Stromal cell of bone marrow (primary cell): Measurements from ENCODE around the gene BBS7.

Source experiments
- DNase-seq: peaks from one replicate; pipeline ENCODE4 v3.0.0-alpha.2; 2012; ENCODE audit warnings: low read depth

Gene BBS7

GRCh38 chr4:121790976-121791375, 79.3 kb downstream of the BBS7 start:
- no peak for DNase-seq

GRCh38 chr4:121789960-121790829, 80.1 kb downstream of the BBS7 start:
- DNase-seq, result peak; percentile 53

DNA sequence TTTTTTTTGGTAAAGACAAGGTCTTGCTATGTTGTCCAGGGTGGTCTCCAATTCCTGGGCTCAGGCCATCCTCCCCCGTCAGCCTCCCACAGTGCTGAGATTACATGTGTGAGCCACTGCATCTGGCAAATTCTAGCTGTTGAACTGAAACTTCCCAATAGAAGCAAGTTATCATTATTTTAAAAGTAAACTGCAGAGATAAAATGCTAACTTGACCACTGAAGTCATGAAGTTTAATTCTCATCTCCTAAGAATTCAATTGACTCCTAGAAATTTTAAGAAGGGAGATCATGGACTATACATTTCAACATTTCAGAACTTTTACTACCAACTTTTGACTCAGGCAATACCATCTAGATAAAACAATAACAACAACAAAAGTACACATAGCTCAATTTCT, 80.8 kb downstream of the BBS7 start:
- DNase-seq, result no peak

DNA sequence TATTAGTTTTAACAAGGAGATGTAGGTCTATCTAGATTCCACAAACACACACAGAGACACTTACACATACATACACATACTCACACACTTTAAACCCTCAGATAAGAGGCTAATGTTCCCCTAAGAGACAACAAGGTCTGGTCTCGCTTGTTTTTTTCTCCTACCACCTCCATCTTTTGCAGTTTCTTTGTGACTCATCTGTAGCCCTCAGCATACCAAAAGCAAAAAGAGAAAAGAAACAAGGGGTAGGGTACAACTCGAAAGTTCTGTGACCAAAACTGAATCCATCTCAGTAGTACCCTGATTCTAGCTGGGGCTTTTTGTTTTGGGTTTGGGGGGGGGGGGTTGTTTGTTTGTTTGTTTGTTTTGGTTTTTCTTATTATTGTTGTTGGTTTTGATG, 81.4 kb downstream of the BBS7 start:
- DNase-seq, result no peak

DNA sequence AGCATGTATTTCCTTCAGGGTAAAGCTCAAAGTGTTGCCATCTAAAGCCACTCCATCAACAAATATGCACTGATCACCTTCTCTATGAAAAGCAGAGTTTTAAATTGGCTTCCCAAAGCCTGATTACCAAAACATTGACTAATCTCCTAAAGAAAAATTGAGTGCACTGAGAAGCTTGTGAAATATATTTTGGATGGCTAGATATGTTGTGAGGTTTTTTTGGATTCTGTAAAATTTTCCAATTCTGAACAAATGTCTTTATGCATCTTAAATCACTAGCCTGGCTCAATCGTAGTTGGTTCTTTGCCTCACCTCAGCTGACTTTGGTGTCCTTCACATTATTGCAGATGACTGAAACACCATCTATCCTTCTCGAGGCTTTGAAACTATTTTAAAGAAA, 84.1 kb downstream of the BBS7 start:
- DNase-seq, result no peak

DNA sequence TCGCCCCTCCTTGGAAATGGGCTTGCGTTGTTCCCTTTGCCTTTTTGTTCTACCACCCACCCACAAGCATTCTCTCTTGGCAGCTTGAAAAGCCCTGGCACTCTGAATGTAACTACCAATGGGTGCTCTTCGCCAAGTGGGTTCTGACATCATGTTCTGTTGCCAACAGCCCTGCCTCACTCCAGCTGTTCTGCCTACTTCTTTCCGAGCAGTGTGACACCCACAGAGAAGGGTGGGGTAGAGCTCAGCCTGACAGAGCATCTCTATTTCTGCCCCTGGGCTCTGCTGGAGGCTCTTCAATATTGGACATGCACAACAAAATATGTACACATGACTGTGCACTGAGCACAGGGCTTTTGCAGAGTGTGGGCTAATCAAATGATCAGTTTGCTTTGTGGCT, 84.8 kb downstream of the BBS7 start:
- no peak for DNase-seq

DNA sequence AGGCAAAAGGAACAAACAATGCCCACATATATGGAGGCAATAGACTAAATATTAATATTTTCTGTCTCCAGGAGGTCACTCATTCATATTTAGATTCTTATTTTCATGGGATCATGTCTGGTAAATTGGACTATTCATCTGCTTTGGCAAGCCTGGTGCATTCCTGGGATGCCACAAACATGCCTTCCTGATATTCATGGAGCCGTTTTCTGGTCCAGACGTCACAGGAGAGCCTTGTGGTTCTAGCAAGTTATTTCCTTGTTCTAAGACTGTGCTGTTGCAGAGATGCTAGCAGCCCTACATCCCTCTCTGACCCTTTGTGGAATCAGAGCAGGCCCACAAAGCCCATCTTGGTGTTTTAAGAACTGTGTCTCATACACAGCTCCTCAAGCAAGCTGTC, 85.3 kb downstream of the BBS7 start:
- peak; percentile 94 for DNase-seq

GRCh38 chr4:121784401-121784800, 85.9 kb downstream of the BBS7 start:
- no peak for DNase-seq

DNA sequence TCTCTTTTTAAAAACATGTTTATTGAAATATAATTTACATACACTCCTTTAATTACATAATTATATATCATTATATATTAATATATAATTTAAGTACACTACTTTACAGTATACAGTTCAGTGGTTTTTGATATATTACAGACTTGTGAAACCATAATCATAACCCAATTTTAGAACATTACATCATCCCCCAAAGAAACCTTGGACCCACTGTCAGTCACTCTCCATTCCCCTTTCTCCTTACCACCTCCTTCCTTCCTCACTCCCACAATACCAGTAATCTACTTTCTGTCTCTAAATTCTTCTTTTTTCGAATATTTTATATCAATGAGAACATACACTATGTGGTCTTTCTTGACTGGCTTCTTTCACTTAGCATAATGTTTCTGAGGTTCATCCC, 87.1 kb downstream of the BBS7 start:
- no peak for DNase-seq

- DNase-seq, result no peak
Observed at GRCh38 chr4:121778991-121779628, 91.2 kb downstream of the BBS7 start.

DNA sequence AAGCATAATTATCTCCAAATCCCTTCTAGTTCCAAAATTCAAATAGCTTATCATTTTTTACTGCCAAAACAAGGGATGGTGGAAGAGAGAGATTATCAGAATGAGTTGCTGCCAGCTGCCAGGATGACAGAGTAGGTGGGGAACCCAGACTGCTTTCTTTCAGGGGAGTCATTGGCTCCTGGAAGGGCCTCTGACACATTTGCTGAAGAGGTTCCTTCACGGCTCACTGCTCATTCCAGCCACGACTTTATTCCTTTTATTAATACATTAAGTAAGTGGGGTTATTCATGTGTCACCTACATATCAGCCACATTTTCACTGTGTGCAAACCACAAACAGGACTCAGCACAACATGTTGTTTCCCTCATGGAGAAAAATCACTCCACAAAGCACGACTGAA, 92.6 kb downstream of the BBS7 start:
- DNase-seq, result no peak

DNA sequence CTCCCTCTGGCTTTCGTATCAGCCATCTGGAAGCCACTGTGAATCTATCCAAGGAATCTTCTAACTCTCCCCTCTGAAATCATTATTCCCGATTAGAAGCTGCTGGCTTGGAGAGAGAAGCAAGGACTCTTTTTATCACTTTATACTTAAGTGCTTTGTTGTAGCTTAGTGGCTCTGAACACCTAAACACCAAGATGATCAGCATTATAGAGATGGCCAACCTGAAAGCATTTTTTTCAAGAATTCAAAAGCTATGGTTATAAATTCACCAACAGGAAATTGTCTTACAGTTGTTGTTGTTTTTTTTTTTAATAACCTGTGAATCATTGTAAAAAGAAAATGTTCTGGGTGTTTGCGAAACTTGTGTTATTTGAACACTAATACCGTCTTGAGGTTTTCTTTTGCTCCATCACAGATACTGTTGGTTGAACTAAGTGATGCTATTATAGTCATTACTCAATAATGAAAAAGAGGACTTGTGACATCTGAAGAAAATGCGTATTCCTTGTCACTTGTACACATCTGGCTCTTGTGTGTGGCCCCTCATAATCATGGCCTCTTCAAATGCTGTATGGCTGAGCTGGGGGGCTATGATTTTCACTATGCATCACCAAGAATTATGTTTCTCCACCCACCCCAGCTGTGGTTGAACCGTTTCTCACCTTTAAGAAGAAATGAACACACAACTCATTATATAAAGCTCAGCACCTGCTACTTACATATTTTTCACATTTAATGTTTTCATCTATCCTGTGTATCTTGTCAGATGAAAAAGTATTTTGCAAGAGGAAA, 93.5 kb downstream of the BBS7 start:
- no peak for DNase-seq
